Measurements from ENCODE around the gene UGT2B28.
"Not testable (repeated sequence)": the region's sequence is repeated elsewhere in the genome, so short reads cannot be mapped to it uniquely, and the experiment has no call there.

UGT2B28 gene

DNA sequence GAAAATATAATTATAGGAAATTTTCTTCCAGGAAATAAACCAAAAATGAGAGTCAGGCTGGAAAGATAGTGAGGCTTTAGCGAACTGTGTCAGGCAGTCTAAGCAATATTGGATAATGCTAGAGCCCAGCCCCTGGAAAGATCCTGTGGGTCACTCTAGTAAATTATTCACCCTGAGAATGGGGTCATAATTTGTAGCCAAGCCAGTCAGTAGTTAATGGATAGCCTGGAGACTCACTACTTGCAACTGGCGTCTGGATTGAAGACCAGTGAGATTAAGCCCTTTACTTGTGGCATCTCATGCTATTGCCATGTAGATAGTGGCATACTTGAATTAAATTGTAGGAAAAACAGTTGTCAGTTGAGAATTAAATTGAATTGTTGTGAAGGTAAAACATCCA, 51.0 kb downstream of the UGT2B28 start:
- intact Hi-C loops (cut with DNase I); DNase-seq: not testable (repeated sequence)

GRCh38 chr4:69335485-69335884, 55.2 kb downstream of the UGT2B28 start:
- DNase-seq; intact Hi-C loops (cut with DNase I): not testable (repeated sequence)

DNA sequence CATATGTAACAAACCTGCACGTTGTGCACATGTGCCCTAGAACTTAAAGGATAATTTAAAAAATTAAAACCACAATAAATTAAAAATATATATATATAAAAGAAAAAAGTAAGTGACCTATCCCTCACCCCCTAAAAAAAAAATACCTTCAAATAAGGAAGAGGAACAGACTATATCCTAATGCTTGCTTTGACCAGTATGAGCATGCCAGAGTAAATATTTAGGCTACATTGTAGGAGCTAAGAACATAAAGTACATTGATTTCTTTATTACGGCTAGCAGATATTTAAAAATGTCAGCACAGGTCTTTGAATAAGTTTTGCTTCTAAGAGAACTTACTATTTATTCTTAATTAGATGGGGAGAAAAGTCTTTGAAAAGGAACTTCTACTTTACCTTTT, 62.8 kb downstream of the UGT2B28 start:
- DNase-seq; intact Hi-C loops (cut with DNase I): not testable (repeated sequence)

DNA sequence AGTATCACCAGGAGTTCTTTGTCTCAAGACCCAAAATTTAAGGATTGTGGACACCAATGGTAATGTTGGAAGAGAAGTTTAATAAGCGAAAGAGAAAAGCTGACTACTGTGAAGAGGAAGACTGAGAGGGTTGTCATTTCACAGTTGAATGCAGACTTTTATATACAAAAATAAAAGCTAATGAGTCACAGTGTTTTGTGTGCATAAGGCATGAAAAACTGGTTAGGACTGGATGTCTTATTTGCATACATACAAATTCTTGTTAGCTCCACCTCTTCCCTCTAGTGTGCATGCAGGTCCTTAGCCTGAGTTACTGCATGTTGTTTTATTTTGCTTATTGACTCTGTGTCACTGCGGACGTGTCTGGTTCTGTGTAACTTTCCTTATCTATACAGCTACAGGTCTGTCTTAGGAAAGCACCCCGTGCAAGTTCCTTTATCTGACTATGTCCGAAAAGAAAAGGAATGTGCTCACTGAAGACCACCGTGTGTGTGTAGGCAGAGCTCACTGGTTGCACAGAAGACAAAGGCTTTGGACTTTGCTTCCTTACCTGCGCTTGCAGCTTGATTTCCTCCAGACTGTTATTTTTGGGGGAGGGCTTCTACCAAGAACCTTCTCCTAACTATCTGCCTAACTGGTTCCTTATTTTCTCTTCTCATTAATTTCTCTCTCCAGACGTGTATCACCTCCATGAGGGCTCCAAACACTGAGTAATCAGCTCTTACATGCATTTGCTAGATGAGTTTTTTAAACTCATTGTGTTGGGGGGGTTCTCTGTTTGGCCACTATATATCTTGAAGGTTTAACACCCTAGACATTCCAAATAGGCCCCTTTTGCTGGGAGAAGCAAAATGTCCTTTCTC, 63.5 kb downstream of the UGT2B28 start:
- DNase-seq; intact Hi-C loops (cut with DNase I): not testable (repeated sequence)
